ENCODE measurements around the gene SCYGR4.

GRCh38 chr2:227634201-227634600, 16.9 kb downstream of the SCYGR4 start:
- TF ChIP-seq, protein P1, sequence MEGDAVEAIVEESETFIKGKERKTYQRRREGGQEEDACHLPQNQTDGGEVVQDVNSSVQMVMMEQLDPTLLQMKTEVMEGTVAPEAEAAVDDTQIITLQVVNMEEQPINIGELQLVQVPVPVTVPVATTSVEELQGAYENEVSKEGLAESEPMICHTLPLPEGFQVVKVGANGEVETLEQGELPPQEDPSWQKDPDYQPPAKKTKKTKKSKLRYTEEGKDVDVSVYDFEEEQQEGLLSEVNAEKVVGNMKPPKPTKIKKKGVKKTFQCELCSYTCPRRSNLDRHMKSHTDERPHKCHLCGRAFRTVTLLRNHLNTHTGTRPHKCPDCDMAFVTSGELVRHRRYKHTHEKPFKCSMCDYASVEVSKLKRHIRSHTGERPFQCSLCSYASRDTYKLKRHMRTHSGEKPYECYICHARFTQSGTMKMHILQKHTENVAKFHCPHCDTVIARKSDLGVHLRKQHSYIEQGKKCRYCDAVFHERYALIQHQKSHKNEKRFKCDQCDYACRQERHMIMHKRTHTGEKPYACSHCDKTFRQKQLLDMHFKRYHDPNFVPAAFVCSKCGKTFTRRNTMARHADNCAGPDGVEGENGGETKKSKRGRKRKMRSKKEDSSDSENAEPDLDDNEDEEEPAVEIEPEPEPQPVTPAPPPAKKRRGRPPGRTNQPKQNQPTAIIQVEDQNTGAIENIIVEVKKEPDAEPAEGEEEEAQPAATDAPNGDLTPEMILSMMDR (IDR thresholded peaks at IDR 0.05 in 8 of 11, conservative IDR thresholded peaks at IDR 0.05 in 3 of 11) = no peak
- no peak for TF ChIP-seq POLR2A (IDR thresholded peaks at IDR 0.05)
- no peak for TF ChIP-seq POLR2AphosphoS5 (IDR thresholded peaks at IDR 0.05)
